ENCODE results near the gene CLDND2. TPM values are rescaled to one million over a fixed set of nuclear protein-coding genes. Genes with fewer than 3 reads are reported as not detected.

The CLDND2 gene
- total RNA-seq, 4 donors from 2014 or later, result not detected

DNA sequence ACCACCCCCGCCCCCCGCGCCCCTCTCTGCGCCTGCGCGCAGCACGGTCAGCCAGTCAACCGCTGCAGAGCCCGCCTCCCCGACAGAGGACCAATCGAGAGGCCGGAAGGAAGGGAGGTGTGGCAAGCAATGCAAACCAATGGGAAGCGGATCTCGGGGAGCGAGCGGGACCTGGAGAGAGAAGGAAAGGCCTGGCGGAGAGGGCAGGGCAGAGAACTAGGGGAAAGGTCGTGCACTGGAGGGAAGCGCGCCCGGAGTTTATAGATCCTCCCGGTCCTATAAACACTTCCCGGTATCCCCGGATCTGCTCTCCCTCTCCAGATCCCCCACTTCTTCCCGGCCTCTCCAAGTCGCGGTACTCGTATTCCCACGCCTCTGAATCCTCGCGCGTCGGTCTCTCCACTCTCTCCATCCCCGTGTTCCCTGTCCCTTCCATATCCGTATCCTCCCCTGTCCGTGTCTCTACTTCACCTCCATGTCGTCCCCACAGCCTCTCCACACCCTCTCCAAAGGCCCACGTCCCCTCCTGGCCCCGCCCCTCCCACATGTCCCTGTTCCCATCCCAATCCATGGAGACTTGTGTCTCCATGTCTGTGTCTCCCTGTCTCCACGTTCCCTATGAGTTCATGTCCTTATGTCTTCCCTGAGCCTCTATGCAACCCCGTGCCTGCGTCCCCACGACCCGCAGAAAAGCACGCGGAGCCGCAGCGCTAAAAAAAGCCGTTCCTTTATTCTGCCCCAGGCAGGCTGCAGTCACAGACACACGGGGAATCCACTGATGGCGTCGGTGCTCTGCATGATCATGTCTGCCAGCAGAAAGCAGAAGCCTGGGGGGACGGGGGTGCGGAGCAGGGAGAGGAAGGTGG lies 2.2 kb downstream of the CLDND2 start:
- intact Hi-C loops (cut with DNase I), result no loop called here
- TF ChIP-seq, protein P1, sequence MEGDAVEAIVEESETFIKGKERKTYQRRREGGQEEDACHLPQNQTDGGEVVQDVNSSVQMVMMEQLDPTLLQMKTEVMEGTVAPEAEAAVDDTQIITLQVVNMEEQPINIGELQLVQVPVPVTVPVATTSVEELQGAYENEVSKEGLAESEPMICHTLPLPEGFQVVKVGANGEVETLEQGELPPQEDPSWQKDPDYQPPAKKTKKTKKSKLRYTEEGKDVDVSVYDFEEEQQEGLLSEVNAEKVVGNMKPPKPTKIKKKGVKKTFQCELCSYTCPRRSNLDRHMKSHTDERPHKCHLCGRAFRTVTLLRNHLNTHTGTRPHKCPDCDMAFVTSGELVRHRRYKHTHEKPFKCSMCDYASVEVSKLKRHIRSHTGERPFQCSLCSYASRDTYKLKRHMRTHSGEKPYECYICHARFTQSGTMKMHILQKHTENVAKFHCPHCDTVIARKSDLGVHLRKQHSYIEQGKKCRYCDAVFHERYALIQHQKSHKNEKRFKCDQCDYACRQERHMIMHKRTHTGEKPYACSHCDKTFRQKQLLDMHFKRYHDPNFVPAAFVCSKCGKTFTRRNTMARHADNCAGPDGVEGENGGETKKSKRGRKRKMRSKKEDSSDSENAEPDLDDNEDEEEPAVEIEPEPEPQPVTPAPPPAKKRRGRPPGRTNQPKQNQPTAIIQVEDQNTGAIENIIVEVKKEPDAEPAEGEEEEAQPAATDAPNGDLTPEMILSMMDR (IDR thresholded peaks at IDR 0.05), result no peak
- peak in 3 of 4 donors; percentile 70 to 95 (median 94) for TF ChIP-seq POLR2A (IDR thresholded peaks at IDR 0.05)
- Histone ChIP-seq H3K4me1 (peaks cover 29 to 58% (median 41%) of the 10 kb centered on the region in 3 donors), H3K9me3 (no peaks in the 10 kb centered on the region), H3K36me3 (no peaks in the 10 kb centered on the region), H3K4me3 (peak overlapping the region; percentile 75 to 88 (median 82)), H3K27ac (peak overlapping the region; percentile 86 to 99 (median 98)), H3K27me3 (no peaks in the 10 kb centered on the region)
- WGBS, 2 donors, result 0% methylated on average over 35 to 37 of the region's 54 CpGs
- peak; percentile 85 for DNase-seq

DNA sequence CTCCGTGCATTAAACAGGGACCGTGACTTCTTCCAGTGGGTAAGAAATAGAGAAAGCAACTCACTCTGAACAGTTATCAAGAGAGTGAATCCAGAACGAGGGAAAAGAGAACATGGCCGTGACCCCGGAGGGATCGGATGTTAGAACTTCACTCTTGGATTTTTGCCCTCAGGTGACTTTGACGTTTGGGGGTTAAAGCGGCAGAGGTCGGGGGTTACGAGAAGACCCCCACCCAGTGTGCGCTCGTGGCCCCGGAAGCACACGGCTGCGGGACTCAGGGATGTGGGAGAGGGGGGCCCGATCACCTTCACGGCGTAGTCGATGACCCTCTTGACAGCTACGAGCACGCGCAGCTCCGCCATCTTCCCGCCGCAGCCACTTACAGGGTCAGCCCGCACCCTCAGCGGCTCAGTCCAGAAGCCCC lies 2.8 kb downstream of the CLDND2 start, which contains the start of gene ETFB:
ETFB (minus strand) TSS at position 424 of the 424 bp plus-strand sequence; CDS start at position 362, 62 bp downstream.
- no peak for TF ChIP-seq POLR2A (IDR thresholded peaks at IDR 0.05)
- TF ChIP-seq, protein P1 (IDR thresholded peaks at IDR 0.05), result no peak
- Histone ChIP-seq H3K27ac (peak within 1 kb of the TSS; percentile 86 to 99 (median 98)), H3K9me3 (no peaks in the 10 kb centered on the region), H3K4me3 (peak within 1 kb of the TSS; percentile 75 to 88 (median 82)), H3K4me1 (peaks cover 29 to 58% (median 41%) of the 10 kb centered on the region in 3 donors), H3K36me3 (no peaks in the 10 kb centered on the region), H3K27me3 (no peaks in the 10 kb centered on the region)
- DNase-seq, result no peak
- WGBS, 2 donors, result 0% methylated on average over 11 to 21 of the region's 27 CpGs
- intact Hi-C loops (cut with DNase I), result no loop called here

DNA sequence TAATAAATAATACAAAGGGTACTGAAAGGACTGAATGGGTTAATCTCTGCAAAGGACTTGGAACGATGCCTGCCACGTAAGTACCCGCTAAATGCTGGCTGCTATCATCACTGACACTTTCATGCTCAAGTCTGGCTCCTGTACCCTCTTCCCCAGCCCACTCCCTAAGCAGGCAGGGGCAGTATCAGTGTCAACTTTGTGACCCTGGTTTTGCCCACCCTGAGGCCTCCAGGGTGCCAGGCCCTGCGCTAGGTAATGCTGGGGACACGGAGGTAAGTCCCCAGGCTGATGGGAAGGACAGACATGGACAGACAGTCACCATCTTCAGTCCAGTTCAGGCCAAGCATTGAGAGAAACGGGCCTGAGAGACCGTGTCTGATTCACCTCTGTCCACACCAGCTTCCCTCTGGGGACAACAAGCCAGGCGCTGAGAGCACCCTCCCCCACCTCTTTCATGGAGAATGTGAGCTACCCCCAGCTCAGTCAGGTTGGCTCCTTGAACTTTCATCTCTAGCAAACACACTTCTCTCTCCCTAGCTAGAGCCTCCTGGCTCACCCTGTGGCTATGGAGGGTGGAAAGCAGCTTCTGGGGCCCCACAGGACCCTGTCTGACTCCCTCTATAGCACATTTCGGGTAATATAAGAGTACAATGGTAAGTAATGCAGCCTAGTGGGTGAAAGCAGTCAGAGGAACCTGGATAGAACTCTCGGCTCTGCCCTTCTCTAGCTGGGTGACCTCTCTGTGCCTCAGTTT lies 3.4 kb downstream of the CLDND2 start:
- Histone ChIP-seq H3K4me1 (peaks cover 29 to 58% (median 41%) of the 10 kb centered on the region in 3 donors), H3K36me3 (no peaks in the 10 kb centered on the region), H3K27me3 (no peaks in the 10 kb centered on the region), H3K27ac (peak overlapping the region; percentile 86 to 99 (median 98)), H3K4me3 (peak overlapping the region; percentile 75 to 88 (median 82)), H3K9me3 (no peaks in the 10 kb centered on the region)
- intact Hi-C loops (cut with DNase I), result no loop called here
- TF ChIP-seq POLR2A (IDR thresholded peaks at IDR 0.05), result no peak
- TF ChIP-seq, protein P1 (IDR thresholded peaks at IDR 0.05), result no peak
- 10 to 11% methylated on average over 7 to 10 of the region's 10 CpGs for WGBS, 2 donors
- DNase-seq, result no peak

DNA sequence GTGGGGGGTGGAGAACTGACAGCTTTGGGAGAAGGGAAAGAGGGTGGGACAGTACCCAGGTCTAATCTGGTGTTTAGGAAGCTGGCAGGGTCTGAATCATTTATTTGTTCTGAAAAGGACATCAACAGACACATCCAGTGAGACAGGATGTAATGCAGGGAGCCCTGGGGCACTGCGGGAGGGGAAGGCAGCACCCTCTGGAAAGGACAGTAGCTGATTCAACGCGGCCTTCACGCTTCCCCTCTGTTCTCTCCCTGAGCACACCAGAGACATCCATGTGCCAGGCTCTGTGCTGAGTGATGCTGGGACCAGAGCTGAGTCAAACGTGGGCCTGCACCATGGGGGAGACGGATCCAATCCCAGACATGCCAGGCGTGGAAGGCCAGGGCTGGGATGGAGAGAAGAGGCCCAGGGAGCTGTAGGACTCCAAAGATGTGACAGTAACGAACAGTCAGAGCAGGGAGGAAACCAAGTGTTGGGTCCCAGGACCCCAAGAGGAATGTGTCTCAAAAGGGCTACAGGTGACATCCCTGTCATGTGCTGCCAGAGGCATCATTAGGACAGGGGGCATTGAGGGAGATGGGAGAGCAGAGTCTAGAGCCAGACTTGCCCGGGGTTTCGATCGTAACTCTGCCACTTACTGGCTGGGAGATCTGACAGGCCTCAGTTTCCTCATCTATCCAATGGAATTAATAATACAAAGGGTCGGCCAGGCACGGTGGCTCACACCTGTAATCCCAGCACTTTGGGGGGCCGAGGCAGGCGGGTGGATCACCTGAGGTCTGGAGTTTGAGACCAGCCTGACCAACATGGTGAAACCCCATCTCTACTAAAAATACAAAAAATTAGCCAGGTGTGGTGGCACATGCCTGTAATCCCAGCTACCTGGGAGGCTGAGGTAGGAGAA lies 4.3 kb downstream of the CLDND2 start:
- H3K4me1 ChIP-seq, result peaks cover 32 to 65% (median 41%) of the 10 kb centered on the region in 3 donors
- intact Hi-C loops (cut with DNase I), result no loop called here
- H3K4me3 ChIP-seq, result peak overlapping the region in 1 of 4 donors; percentile 88
- peak overlapping the region; percentile 52 to 99 (median 78) for H3K27ac ChIP-seq
- no peak for DNase-seq
- no peaks in the 10 kb centered on the region for H3K36me3 ChIP-seq
- no peaks in the 10 kb centered on the region for H3K9me3 ChIP-seq
- WGBS, 2 donors, result 73 to 78% methylated on average over 13 to 15 of the region's 15 CpGs
- H3K27me3 ChIP-seq, result no peaks in the 10 kb centered on the region
- TF ChIP-seq, protein P1 (IDR thresholded peaks at IDR 0.05), result no peak
- TF ChIP-seq POLR2A (IDR thresholded peaks at IDR 0.05), result no peak

All from esophagus squamous epithelium (tissue), 5 donors.